Right atrium auricular region (tissue), 2 donors: ENCODE measurements around the gene PRR29. TPM values are rescaled to one million over a fixed set of nuclear protein-coding genes. Genes with fewer than 3 reads are reported as not detected.

ENCODE experiments used
- DNase-seq: peaks from one replicate; pipeline ENCODE4 v3.0.0-alpha.2; 2019; ENCODE audit warnings: low spot score
- H3K27ac ChIP-seq, 2 donors: fragments of 200-600 bp; sonication (generic); 1 replicate in 1 of 2; 2 replicates in 1 of 2; pipeline ENCODE4 v1.5.1; 2016 to 2019
- H3K27me3 ChIP-seq, 2 donors: fragments of 200-600 bp; sonication (generic); one replicate each; pipeline versions ENCODE4 v1.5.1 to v1.6.0; 2017 to 2019
- H3K36me3 ChIP-seq: fragments of 200-600 bp; sonication (generic); one replicate; pipeline ENCODE4 v1.5.1; 2016
- H3K4me1 ChIP-seq, 2 donors: fragments of 200-600 bp; sonication (generic); one replicate each; pipeline versions ENCODE4 v1.5.1 to v1.6.0; 2017 to 2019
- H3K4me3 ChIP-seq, 2 donors: fragments of 200-600 bp; sonication (generic); 1 replicate in 1 of 2; 2 replicates in 1 of 2; pipeline ENCODE4 v1.5.1; 2017 to 2019; ENCODE audit warnings: mild to moderate bottlenecking in 1 of 2, moderate library complexity in 1 of 2
- H3K9me3 ChIP-seq, 2 donors: fragments of 200-600 bp; sonication (generic); one replicate each; pipeline ENCODE4 v1.5.1; 2019
- CTCF ChIP-seq, 2 donors: fragments of 200-600 bp; sonication (generic); IDR thresholded peaks; one replicate each; pipeline ENCODE4 v1.5.1; 2019; ENCODE audit warnings: antibody characterized with exemption in 2 of 2
- total RNA-seq, 2 donors: library from RNA; depleted of rRNA; stranded (reverse); fragments of >200 nt; gene quantifications; one replicate each; pipeline ENCODE4 v1.1.0, GENCODE V29; 2016

Gene PRR29
- total RNA-seq, 2 donors from 2014 or later = 0.08 TPM; not detected in 1

GRCh38 chr17:63988741-63989621 lies 9.2 kb upstream of the PRR29 start:
- H3K4me3 ChIP-seq = no peak overlapping the region
- H3K36me3 ChIP-seq = no peaks in the 10 kb centered on the region
- no peaks in the 10 kb centered on the region for H3K27me3 ChIP-seq
- no peak for TF ChIP-seq CTCF (IDR thresholded peaks at IDR 0.05)
- H3K27ac ChIP-seq = no peak overlapping the region
- DNase-seq = no peak
- peaks cover 0 to 62% of the 10 kb centered on the region in 2 donors for H3K4me1 ChIP-seq
- no peaks in the 10 kb centered on the region for H3K9me3 ChIP-seq

GRCh38 chr17:63989622-63990345 lies 8.4 kb upstream of the PRR29 start:
- H3K36me3 ChIP-seq = no peaks in the 10 kb centered on the region
- no peak overlapping the region for H3K27ac ChIP-seq
- no peak for TF ChIP-seq CTCF (IDR thresholded peaks at IDR 0.05)
- H3K27me3 ChIP-seq = no peaks in the 10 kb centered on the region
- H3K4me3 ChIP-seq = no peak overlapping the region
- DNase-seq = no peak
- H3K4me1 ChIP-seq = peaks cover 0 to 54% of the 10 kb centered on the region in 2 donors
- no peaks in the 10 kb centered on the region for H3K9me3 ChIP-seq

- Histone ChIP-seq H3K4me1 (peaks cover 0 to 38% of the 10 kb centered on the region in 2 donors), H3K4me3 (no peak overlapping the region), H3K27ac (no peak overlapping the region), H3K27me3 (no peaks in the 10 kb centered on the region), H3K9me3 (no peaks in the 10 kb centered on the region), H3K36me3 (no peaks in the 10 kb centered on the region)
- TF ChIP-seq CTCF (IDR thresholded peaks at IDR 0.05) = no peak
- no peak for DNase-seq
Observed at GRCh38 chr17:63991611-63992010, 6.5 kb upstream of the PRR29 start.

GRCh38 chr17:63993368-63993985 lies 4.7 kb upstream of the PRR29 start:
- H3K4me1 ChIP-seq = peaks cover 0 to 33% of the 10 kb centered on the region in 2 donors
- no peak overlapping the region for H3K27ac ChIP-seq
- no peaks in the 10 kb centered on the region for H3K9me3 ChIP-seq
- TF ChIP-seq CTCF (IDR thresholded peaks at IDR 0.05) = no peak
- no peak for DNase-seq
- H3K36me3 ChIP-seq = no peaks in the 10 kb centered on the region
- no peak overlapping the region for H3K4me3 ChIP-seq
- peaks cover 0 to 7% of the 10 kb centered on the region in 2 donors for H3K27me3 ChIP-seq

GRCh38 chr17:63995626-63996025 lies 2.5 kb upstream of the PRR29 start:
- H3K4me3 ChIP-seq = no peak overlapping the region
- no peak for TF ChIP-seq CTCF (IDR thresholded peaks at IDR 0.05)
- H3K9me3 ChIP-seq = no peaks in the 10 kb centered on the region
- H3K4me1 ChIP-seq = peaks cover 0 to 24% of the 10 kb centered on the region in 2 donors
- H3K27me3 ChIP-seq = peaks cover 0 to 8% of the 10 kb centered on the region in 2 donors
- H3K27ac ChIP-seq = no peak overlapping the region
- H3K36me3 ChIP-seq = no peaks in the 10 kb centered on the region
- DNase-seq = no peak
